ENCODE results near the gene HNRNPM. TPM values are rescaled to one million over a fixed set of nuclear protein-coding genes. Genes with fewer than 3 reads are reported as not detected.

The HNRNPM gene
- total and polyA plus RNA-seq, 2 donors (not counting 1 experiment from before 2014, with no cell fraction given), result 137 to 221 TPM

- Mint-ChIP-seq H3K9me3 (ENCODE audit: insufficient read depth) (no peaks in the 10 kb centered on the region), H3K27ac (no peak overlapping the region), H3K27me3 (no peaks in the 10 kb centered on the region), H3K4me3 (no peak overlapping the region), H3K4me1 (peaks cover 30% of the 10 kb centered on the region)
- peaks cover 0 to 86% of the 10 kb centered on the region in 2 experiments for H3K36me3 ChIP-seq (replicated peaks in 1 of 2; ENCODE audit: control extremely low read depth in 1 of 2, control insufficient read depth in 1 of 2, extremely low read depth in 1 of 2, insufficient read depth in 2 of 2, low read length in 1 of 2)
- H3K4me1 ChIP-seq (ENCODE audit: control insufficient read depth in 2 of 2, insufficient read depth in 2 of 2, low read length in 2 of 2), result peaks cover 11 to 21% of the 10 kb centered on the region in 2 donors
- ChIA-PET POLR2A (no interaction called here), CTCF (interaction anchor here (1.1 kb wide), 1 partner anchor 99 kb away, joined by 3 read pairs; no protein-coding TSS in a partner anchor)
- intact Hi-C loops (cut with micrococcal nuclease), result no loop called here
- H3K79me2 ChIP-seq (ENCODE audit: control insufficient read depth, insufficient read depth, low read length), result peaks cover 81% of the 10 kb centered on the region
- ATAC-seq (ENCODE audit: low read depth) (no peak), DNase-seq (no peak)
- TF ChIP-seq EZH2 (IDR thresholded peaks at IDR 0.05; ENCODE audit: borderline replicate concordance, insufficient read depth, low read depth, low read length, poor library complexity, severe bottlenecking) (no peak), CTCF (IDR thresholded peaks at IDR 0.05) (no peak)
- H3K27me3 ChIP-seq (replicated peaks in 1 of 4; ENCODE audit: control extremely low read depth in 1 of 4, control insufficient read depth in 3 of 4, insufficient read depth in 4 of 4, low read length in 3 of 4), result no peaks in the 10 kb centered on the region
- H3K4me3 ChIP-seq (ENCODE audit: control extremely low read depth in 1 of 5, extremely low read depth in 1 of 5, insufficient read depth in 1 of 5, low read depth in 2 of 5, low read length in 4 of 5), result no peak overlapping the region
- no peak overlapping the region for H3K4me2 ChIP-seq (replicated peaks; ENCODE audit: low read depth, low read length, poor library complexity, severe bottlenecking)
- H3K9me3 ChIP-seq (ENCODE audit: control extremely low read depth in 1 of 3, control insufficient read depth in 2 of 3, insufficient read depth in 1 of 3, low read length in 2 of 3), result peaks cover 0 to 3% (median 0%) of the 10 kb centered on the region in 3 donors
- no peak overlapping the region for H3K9ac ChIP-seq (ENCODE audit: low read length)
- H3K27ac ChIP-seq (ENCODE audit: low read length in 2 of 2), result no peak overlapping the region
- H2AFZ ChIP-seq (ENCODE audit: insufficient read depth, low read depth, low read length, poor library complexity, severe bottlenecking), result no peak overlapping the region
- 98% methylated on average over 4 of the region's 8 CpGs for WGBS (ENCODE audit: insufficient coverage)
- H4K20me1 ChIP-seq (ENCODE audit: control insufficient read depth, insufficient read depth, low read length, poor library complexity, severe bottlenecking), result peaks cover 92% of the 10 kb centered on the region
These were observed 38.4 kb downstream of the HNRNPM start for GRCh38 chr19:8483165-8483564.

- no peak overlapping the region for H3K9ac ChIP-seq (ENCODE audit: low read length)
- no peaks in the 10 kb centered on the region for H3K27me3 ChIP-seq (replicated peaks in 1 of 4; ENCODE audit: control extremely low read depth in 1 of 4, control insufficient read depth in 3 of 4, insufficient read depth in 4 of 4, low read length in 3 of 4)
- DNase-seq, result no peak
- no peak for TF ChIP-seq CTCF (IDR thresholded peaks at IDR 0.05)
- no peak for TF ChIP-seq EZH2 (IDR thresholded peaks at IDR 0.05; ENCODE audit: borderline replicate concordance, insufficient read depth, low read depth, low read length, poor library complexity, severe bottlenecking)
- H2AFZ ChIP-seq (ENCODE audit: insufficient read depth, low read depth, low read length, poor library complexity, severe bottlenecking), result no peak overlapping the region
- Mint-ChIP-seq H3K27ac (no peak overlapping the region), H3K4me1 (peaks cover 26% of the 10 kb centered on the region), H3K27me3 (no peaks in the 10 kb centered on the region), H3K9me3 (ENCODE audit: insufficient read depth) (no peaks in the 10 kb centered on the region), H3K4me3 (no peak overlapping the region)
- no peak for ATAC-seq (ENCODE audit: low read depth)
- 94% methylated on average over 15 of the region's 18 CpGs for WGBS (ENCODE audit: insufficient coverage)
- H3K36me3 ChIP-seq (replicated peaks in 1 of 2; ENCODE audit: control extremely low read depth in 1 of 2, control insufficient read depth in 1 of 2, extremely low read depth in 1 of 2, insufficient read depth in 2 of 2, low read length in 1 of 2), result peaks cover 0 to 87% of the 10 kb centered on the region in 2 experiments
- H3K79me2 ChIP-seq (ENCODE audit: control insufficient read depth, insufficient read depth, low read length), result peaks cover 68% of the 10 kb centered on the region
- POLR2A ChIA-PET, result interaction anchor here (0.7 kb wide), 1 partner anchor 21 kb away, joined by 7 read pairs; no protein-coding TSS in a partner anchor
- peaks cover 83% of the 10 kb centered on the region for H4K20me1 ChIP-seq (ENCODE audit: control insufficient read depth, insufficient read depth, low read length, poor library complexity, severe bottlenecking)
- H3K27ac ChIP-seq (ENCODE audit: low read length in 2 of 2), result no peak overlapping the region
- intact Hi-C loops (cut with micrococcal nuclease), result no loop called here
- peaks cover 0 to 3% (median 0%) of the 10 kb centered on the region in 3 donors for H3K9me3 ChIP-seq (ENCODE audit: control extremely low read depth in 1 of 3, control insufficient read depth in 2 of 3, insufficient read depth in 1 of 3, low read length in 2 of 3)
- H3K4me1 ChIP-seq (ENCODE audit: control insufficient read depth in 2 of 2, insufficient read depth in 2 of 2, low read length in 2 of 2), result peaks cover 11 to 21% of the 10 kb centered on the region in 2 donors
- H3K4me2 ChIP-seq (replicated peaks; ENCODE audit: low read depth, low read length, poor library complexity, severe bottlenecking), result no peak overlapping the region
- H3K4me3 ChIP-seq (ENCODE audit: control extremely low read depth in 1 of 5, extremely low read depth in 1 of 5, insufficient read depth in 1 of 5, low read depth in 2 of 5, low read length in 4 of 5), result no peak overlapping the region
- CTCF ChIA-PET, result interaction anchor here (0.8 kb wide), 1 partner anchor 97 kb away, joined by 3 read pairs; no protein-coding TSS in a partner anchor
These were observed 39.6 kb downstream of the HNRNPM start for GRCh38 chr19:8484331-8484894.

All from B cell (primary cell).